ENCODE data around the gene MYO1D. TPM values are rescaled to one million over a fixed set of nuclear protein-coding genes. Genes with fewer than 3 reads are reported as not detected.
A peak's percentile ranks its signal among the peaks of the same experiment; 100 is the strongest.

MYO1D gene
- total RNA-seq, 6 donors from 2014 or later = 63.0 to 139 (median 91.9) TPM

DNA sequence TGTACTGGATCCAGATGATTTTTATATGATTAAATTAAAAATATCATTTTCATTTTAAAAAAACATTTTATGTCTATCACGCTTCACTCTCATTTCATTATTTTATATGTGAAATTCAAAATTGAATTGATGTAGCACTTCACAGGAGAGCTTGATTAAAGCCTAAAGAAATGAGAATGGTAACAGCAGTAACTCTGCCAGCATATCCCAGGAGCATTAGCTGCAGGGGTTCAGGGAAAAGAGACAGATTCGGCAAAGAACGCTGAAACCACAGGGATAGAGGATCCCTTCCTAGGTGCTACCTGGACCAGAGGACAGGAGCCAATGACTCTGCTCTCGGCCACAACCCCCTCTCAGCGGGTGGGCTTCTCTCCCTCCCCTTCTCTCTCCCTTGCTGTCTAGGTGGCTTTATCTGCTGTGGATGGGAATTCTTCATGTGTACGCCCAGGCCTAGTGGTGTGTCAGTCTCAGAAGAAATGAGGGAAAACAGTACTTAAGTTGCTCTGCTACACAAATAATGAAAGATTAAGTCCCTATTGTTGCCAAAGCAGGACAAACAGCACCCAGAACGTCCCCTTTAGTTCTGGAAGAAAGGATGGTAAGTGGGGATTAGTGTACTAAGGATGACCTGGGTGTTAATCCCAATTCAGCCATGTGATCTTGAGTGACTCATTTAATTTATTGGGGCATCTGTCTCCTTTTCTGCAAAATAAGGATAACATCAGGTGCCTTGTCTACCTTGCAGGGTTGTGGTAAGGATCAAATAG, 266.9 kb downstream of the MYO1D start:
- H3K36me3 ChIP-seq = no peaks in the 10 kb centered on the region
- H3K4me1 ChIP-seq = no peaks in the 10 kb centered on the region
- H3K27ac ChIP-seq = no peak overlapping the region
- ATAC-seq (ENCODE audit: low FRiP score in 2 of 2) (no peak), DNase-seq (no peak)
- H3K9me3 ChIP-seq = no peaks in the 10 kb centered on the region
- H3K27me3 ChIP-seq = no peaks in the 10 kb centered on the region
- WGBS, 2 donors = 87 to 91% methylated on average over 7 of the region's 7 CpGs
- TF ChIP-seq POLR2A (IDR thresholded peaks at IDR 0.05) (no peak), POLR2AphosphoS5 (IDR thresholded peaks at IDR 0.05) (no peak), EP300 (IDR thresholded peaks at IDR 0.05) (no peak)
- TF ChIP-seq, protein P1, sequence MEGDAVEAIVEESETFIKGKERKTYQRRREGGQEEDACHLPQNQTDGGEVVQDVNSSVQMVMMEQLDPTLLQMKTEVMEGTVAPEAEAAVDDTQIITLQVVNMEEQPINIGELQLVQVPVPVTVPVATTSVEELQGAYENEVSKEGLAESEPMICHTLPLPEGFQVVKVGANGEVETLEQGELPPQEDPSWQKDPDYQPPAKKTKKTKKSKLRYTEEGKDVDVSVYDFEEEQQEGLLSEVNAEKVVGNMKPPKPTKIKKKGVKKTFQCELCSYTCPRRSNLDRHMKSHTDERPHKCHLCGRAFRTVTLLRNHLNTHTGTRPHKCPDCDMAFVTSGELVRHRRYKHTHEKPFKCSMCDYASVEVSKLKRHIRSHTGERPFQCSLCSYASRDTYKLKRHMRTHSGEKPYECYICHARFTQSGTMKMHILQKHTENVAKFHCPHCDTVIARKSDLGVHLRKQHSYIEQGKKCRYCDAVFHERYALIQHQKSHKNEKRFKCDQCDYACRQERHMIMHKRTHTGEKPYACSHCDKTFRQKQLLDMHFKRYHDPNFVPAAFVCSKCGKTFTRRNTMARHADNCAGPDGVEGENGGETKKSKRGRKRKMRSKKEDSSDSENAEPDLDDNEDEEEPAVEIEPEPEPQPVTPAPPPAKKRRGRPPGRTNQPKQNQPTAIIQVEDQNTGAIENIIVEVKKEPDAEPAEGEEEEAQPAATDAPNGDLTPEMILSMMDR (IDR thresholded peaks at IDR 0.05) = no peak
- H3K4me3 ChIP-seq = no peak overlapping the region

GRCh38 chr17:32609085-32609484, 267.8 kb downstream of the MYO1D start:
- Histone ChIP-seq H3K27ac (no peak overlapping the region), H3K36me3 (peaks cover 0 to 7% (median 0%) of the 10 kb centered on the region in 4 donors), H3K4me3 (no peak overlapping the region), H3K9me3 (no peaks in the 10 kb centered on the region), H3K4me1 (no peaks in the 10 kb centered on the region), H3K27me3 (no peaks in the 10 kb centered on the region)
- peak; percentile 42 to 60 for DNase-seq
- ATAC-seq (ENCODE audit: low FRiP score in 2 of 2) = no peak
- TF ChIP-seq, protein P1 (IDR thresholded peaks at IDR 0.05) = peak in 4 of 6 experiments; percentile 16 to 55 (median 44)
- no peak for TF ChIP-seq POLR2A (IDR thresholded peaks at IDR 0.05)
- WGBS, 2 donors = 40 to 74% methylated on average over 7 of the region's 7 CpGs

DNA sequence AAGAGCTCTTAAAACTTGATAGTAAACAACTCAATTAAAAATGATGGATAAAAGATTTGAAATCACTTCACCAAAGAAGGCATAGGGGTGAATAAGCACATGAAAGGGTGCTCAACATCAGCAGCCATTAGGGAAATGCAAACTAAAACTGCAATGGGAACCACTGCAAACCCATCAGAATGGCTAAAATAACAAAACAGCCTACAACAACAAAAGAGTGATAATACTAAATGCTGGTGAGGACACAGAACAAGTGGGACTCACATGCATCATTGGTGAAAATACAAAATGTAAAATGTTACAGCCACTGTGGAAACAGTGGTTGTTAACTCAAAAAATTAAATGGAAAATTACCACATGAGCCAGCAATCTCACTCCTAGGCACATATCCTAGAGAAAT, 268.7 kb downstream of the MYO1D start:
- ATAC-seq (ENCODE audit: low FRiP score in 2 of 2) = no peak

DNA sequence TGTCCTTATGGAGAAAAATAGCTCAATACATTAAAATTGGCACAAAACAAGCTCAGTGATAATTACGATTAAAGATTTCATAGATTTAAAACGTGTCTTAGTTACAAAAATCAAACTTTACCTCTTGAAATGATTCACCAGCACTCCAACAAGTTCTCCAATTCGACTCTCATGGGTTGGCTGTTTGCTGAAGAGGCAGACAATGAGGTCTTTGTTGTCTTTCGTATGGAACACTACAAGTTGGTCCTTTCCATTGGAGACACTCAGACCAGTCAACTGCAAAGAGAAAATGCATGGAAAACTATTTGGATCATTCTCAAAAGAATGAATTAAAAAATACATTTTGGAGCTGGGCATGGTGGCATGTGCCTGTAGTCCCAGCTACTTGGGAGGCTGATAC, 272.0 kb downstream of the MYO1D start:
- no peak for TF ChIP-seq POLR2A (IDR thresholded peaks at IDR 0.05)
- TF ChIP-seq EP300 (IDR thresholded peaks at IDR 0.05) = no peak
- TF ChIP-seq, protein P1 (IDR thresholded peaks at IDR 0.05) = no peak
- no peak for TF ChIP-seq POLR2AphosphoS5 (IDR thresholded peaks at IDR 0.05)

More for the DNA sequence above, 268.7 kb downstream of the MYO1D start:
- DNase-seq = no peak
- no peaks in the 10 kb centered on the region for H3K9me3 ChIP-seq
- H3K27me3 ChIP-seq = no peaks in the 10 kb centered on the region
- peaks cover 0 to 8% (median 0%) of the 10 kb centered on the region in 4 donors for H3K36me3 ChIP-seq
- TF ChIP-seq, protein P1 (IDR thresholded peaks at IDR 0.05) = no peak
- TF ChIP-seq EP300 (IDR thresholded peaks at IDR 0.05) = no peak
- no peak for TF ChIP-seq POLR2AphosphoS5 (IDR thresholded peaks at IDR 0.05)
- TF ChIP-seq POLR2A (IDR thresholded peaks at IDR 0.05) = no peak
- no peak overlapping the region for H3K4me3 ChIP-seq
- H3K27ac ChIP-seq = no peak overlapping the region
- H3K4me1 ChIP-seq = no peaks in the 10 kb centered on the region

DNA sequence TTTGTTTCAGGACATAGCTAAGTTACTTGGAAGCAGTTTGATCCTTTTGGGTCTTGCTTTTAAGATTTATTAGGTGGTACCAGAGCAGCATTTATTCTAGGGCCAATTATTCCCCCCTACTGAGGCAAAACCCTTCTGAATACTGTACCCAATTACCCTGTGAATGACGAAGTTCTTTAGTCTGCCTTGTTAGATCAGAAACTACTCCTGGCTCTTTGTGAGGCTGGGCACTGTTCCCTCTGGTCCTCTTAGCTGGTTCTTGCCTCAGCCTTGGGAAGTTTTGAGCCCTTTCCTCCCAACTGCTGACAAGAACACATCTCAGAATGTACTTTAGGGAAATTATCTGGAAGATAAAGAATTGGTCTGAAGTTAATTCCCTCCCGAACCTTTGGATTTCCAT, 274.5 kb downstream of the MYO1D start:
- no peak for ATAC-seq (ENCODE audit: low FRiP score in 2 of 2)
- TF ChIP-seq, protein P1 (IDR thresholded peaks at IDR 0.05) = no peak
- TF ChIP-seq POLR2A (IDR thresholded peaks at IDR 0.05) (no peak), EP300 (IDR thresholded peaks at IDR 0.05) (no peak), POLR2AphosphoS5 (IDR thresholded peaks at IDR 0.05) (no peak)
- no peak for DNase-seq
- Histone ChIP-seq H3K4me1 (no peaks in the 10 kb centered on the region), H3K4me3 (no peak overlapping the region), H3K27ac (no peak overlapping the region), H3K36me3 (peaks cover 0 to 8% (median 0%) of the 10 kb centered on the region in 4 donors), H3K27me3 (no peaks in the 10 kb centered on the region), H3K9me3 (no peaks in the 10 kb centered on the region)
- 85 to 87% methylated on average over 2 of the region's 2 CpGs for WGBS, 2 donors

More for the DNA sequence above, 272.0 kb downstream of the MYO1D start:
- H3K9me3 ChIP-seq = no peaks in the 10 kb centered on the region
- H3K4me3 ChIP-seq = no peak overlapping the region
- no peak for DNase-seq
- H3K27me3 ChIP-seq = no peaks in the 10 kb centered on the region
- peaks cover 0 to 8% (median 0%) of the 10 kb centered on the region in 4 donors for H3K36me3 ChIP-seq
- no peak overlapping the region for H3K27ac ChIP-seq
- H3K4me1 ChIP-seq = no peaks in the 10 kb centered on the region
- 84% methylated on average over 4 of the region's 4 CpGs for WGBS, 2 donors
- ATAC-seq (ENCODE audit: low FRiP score in 2 of 2) = no peak
